HG03159 (cell line): ENCODE data around the gene SYNE2.
"Not testable (repeated sequence)": the region's sequence is repeated elsewhere in the genome, so short reads cannot be mapped to it uniquely, and the experiment has no call there.

ENCODE experiments used
- ATAC-seq: cut with Tn5 transposase; IDR thresholded peaks from one replicate; pipeline ENCODE4 v1.9.1; 2021; ENCODE audit warnings: mild to moderate bottlenecking, moderate library complexity; ENCODE audit not compliant: unreplicated experiment

SYNE2 gene

GRCh38 chr14:64117671-64118402 is 265.0 kb downstream of the SYNE2 start:
- no peak for ATAC-seq

- ATAC-seq, result not testable (repeated sequence)
Measured at GRCh38 chr14:64118403-64118742, 265.6 kb downstream of the SYNE2 start.

GRCh38 chr14:64118892-64119291 is 266.1 kb downstream of the SYNE2 start:
- ATAC-seq, result no peak

- ATAC-seq, result no peak
Measured at GRCh38 chr14:64119500-64119899, 266.7 kb downstream of the SYNE2 start.

- ATAC-seq, result no peak
Measured at GRCh38 chr14:64119980-64120379, 267.2 kb downstream of the SYNE2 start.

- ATAC-seq, result no peak
Measured at GRCh38 chr14:64123241-64123822, 270.5 kb downstream of the SYNE2 start.

- ATAC-seq, result no peak
Measured at GRCh38 chr14:64125270-64125669, 272.5 kb downstream of the SYNE2 start.

- no peak for ATAC-seq
Measured at GRCh38 chr14:64126548-64126947, 273.7 kb downstream of the SYNE2 start.

- ATAC-seq, result no peak
Measured at GRCh38 chr14:64137657-64138290, 285.0 kb downstream of the SYNE2 start.

- ATAC-seq, result no peak
Measured at GRCh38 chr14:64147126-64147790, 294.5 kb downstream of the SYNE2 start.

GRCh38 chr14:64149921-64150320 is 297.1 kb downstream of the SYNE2 start:
- ATAC-seq, result no peak

GRCh38 chr14:64158608-64159007 is 305.8 kb downstream of the SYNE2 start:
- ATAC-seq, result no peak

GRCh38 chr14:64159588-64159987 is 306.8 kb downstream of the SYNE2 start:
- ATAC-seq, result no peak

GRCh38 chr14:64170181-64170580 is 317.4 kb downstream of the SYNE2 start:
- ATAC-seq, result no peak

GRCh38 chr14:64174922-64175782 is 322.3 kb downstream of the SYNE2 start:
- ATAC-seq, result no peak

- no peak for ATAC-seq
Measured at GRCh38 chr14:64176330-64176729, 323.5 kb downstream of the SYNE2 start.

GRCh38 chr14:64178814-64179213 is 326.0 kb downstream of the SYNE2 start:
- ATAC-seq, result no peak

- ATAC-seq, result not testable (repeated sequence)
Measured at GRCh38 chr14:64182908-64183307, 330.1 kb downstream of the SYNE2 start.

- ATAC-seq, result no peak
Measured at GRCh38 chr14:64184103-64184729, 331.4 kb downstream of the SYNE2 start.

GRCh38 chr14:64185184-64185583 is 332.4 kb downstream of the SYNE2 start:
- ATAC-seq, result no peak
